HG03521 (cell line): ENCODE data around the gene KRT81.

Experiments used
- ATAC-seq: cut with Tn5 transposase; IDR thresholded peaks from one replicate; pipeline ENCODE4 v1.9.1; 2021; ENCODE audit warnings: mild to moderate bottlenecking, moderate library complexity; ENCODE audit not compliant: unreplicated experiment

The KRT81 gene

DNA sequence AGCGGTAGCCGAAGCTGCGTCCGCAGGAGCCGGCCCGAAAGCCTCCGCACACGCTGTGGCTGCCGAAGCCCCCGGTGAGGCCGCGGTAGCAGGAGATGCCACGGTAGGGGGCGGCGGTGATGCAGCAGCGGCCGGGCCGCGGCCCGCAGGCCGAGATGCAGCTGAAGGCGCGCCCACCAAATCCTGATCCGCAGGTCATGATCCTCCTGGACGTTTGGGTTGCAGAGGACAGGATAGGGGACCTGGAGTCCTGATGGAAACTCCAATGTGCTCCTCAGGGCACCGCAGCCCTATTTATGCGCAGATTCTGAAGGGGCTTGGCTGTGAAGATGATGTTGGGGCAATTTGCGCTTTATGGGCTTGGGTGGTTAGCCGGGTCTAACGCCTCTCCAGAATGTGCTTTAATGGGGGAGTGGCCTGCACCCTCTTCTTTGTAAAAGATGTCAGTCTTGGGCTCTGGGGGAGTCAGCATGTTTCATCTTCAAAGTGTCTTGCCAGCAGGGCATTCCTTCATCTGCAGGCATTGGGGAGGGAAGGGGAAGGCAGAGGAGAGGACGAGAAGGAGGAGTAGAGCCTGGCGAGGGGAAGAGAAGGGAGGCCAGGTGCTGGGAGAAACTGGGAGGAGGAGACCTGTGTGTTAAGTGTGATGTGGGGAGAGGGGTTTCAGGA lies at the start of gene KRT81:
Gene KRT81 (minus strand): TSS at position 268 of the 669 bp plus-strand sequence. CDS start 69 bp downstream, at position 199.
- ATAC-seq = no peak

GRCh38 chr12:52338241-52338960 lies 47.1 kb upstream of the KRT81 start:
- no peak for ATAC-seq

GRCh38 chr12:52337054-52337453 lies 45.7 kb upstream of the KRT81 start:
- no peak for ATAC-seq

DNA sequence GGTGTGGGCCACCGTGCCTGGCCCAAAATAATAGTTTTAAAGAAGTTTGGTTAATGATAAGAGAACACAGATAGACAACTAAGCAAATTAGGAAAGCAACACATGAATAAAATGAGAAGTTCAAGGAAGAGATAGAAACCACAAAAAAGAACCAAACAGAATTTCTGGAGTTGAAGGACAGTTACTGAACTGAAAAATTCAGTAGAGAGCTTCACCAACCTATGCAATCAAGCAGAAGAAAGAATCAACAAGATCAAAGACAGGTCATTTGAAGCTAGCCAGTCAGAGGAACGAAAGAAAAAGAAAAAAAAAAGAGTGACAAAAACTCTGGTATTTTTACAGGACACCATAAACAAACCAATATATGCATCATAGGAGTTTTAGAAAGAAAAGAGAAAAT lies 45.3 kb upstream of the KRT81 start:
- no peak for ATAC-seq

- ATAC-seq = no peak
These were observed 44.4 kb upstream of the KRT81 start for GRCh38 chr12:52335598-52336262.

DNA sequence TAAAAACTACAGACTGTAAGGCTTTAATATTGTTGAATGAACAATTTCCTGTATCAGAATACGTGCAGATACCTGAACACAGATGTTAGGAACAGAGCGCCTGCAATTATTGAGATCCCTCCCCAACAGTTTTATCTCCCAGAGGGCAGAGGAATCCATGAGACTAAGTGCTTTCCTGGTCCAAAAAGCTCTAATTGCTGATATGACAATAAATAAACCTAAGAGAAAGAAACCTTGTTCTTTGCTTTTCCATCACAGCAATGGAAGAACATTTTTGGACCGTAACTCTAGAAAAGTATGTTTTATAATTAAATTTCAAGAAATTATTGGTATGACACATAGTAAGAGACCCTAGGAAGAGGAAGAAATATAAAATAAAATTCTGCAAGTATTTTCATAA lies 42.9 kb upstream of the KRT81 start:
- no peak for ATAC-seq

GRCh38 chr12:52333321-52333720 lies 42.0 kb upstream of the KRT81 start:
- no peak for ATAC-seq

DNA sequence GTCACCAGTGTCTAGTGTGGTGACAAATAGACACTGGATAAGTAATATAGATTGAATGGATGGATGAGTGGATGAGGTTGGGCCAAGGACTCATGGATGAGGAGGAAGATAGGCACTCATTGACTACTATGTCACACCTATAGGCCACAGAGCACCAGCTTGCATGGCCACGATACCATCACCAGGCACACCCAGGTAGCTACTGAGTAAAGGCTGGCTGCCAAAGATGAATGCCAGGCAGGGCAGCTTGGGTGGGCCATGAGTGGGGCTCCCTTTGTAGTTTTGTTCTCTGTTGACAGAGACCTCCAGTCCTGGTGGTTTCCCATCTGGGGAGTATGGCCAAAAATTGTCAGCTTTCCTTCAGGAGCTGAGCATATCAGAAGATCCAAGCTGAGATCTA lies 41.0 kb upstream of the KRT81 start:
- no peak for ATAC-seq

GRCh38 chr12:52331833-52332232 lies 40.5 kb upstream of the KRT81 start:
- no peak for ATAC-seq

- ATAC-seq = no peak
These were observed 39.7 kb upstream of the KRT81 start for GRCh38 chr12:52331039-52331438.

DNA sequence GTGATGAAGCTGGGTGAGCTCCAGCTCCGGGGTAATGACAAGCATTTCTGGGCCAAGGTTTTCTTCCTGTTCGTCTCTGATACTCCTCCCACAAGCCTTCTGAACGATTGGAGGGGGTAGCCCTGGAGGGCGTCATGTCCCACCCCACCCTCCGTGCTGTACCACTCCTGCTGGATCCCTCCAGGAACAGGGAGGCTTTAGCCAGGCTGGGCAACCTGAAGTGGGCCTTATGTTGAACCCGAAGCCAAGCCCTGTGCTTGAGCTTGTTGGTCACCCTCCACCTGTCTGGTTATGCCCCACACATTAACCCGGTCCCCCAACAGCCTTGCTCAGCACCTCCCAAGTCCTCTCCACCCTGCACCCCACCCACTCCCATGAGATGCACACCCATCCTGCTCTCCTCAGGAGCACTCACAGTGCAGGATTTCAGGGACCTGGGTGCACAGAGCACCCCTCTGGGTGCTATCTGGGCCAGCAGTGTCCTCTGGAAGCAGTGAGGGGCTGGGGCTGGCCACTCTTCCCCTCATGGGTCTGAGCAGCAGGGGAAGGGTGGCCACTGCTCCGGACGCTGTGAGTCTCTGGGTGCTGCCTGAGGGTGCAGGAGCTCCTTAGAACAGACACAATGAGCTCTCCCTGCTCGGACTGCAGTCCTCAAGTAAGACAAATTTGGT lies 36.6 kb upstream of the KRT81 start:
- ATAC-seq = no peak

GRCh38 chr12:52327052-52327829 lies 35.9 kb upstream of the KRT81 start:
- peak; percentile 78 for ATAC-seq

- no peak for ATAC-seq
These were observed 32.8 kb upstream of the KRT81 start for GRCh38 chr12:52324153-52324444.

- ATAC-seq = no peak
These were observed 32.2 kb upstream of the KRT81 start for GRCh38 chr12:52323416-52324152.

- ATAC-seq = no peak
These were observed 31.7 kb upstream of the KRT81 start for GRCh38 chr12:52323001-52323400.

- ATAC-seq = no peak
These were observed 30.7 kb upstream of the KRT81 start for GRCh38 chr12:52322069-52322468.

DNA sequence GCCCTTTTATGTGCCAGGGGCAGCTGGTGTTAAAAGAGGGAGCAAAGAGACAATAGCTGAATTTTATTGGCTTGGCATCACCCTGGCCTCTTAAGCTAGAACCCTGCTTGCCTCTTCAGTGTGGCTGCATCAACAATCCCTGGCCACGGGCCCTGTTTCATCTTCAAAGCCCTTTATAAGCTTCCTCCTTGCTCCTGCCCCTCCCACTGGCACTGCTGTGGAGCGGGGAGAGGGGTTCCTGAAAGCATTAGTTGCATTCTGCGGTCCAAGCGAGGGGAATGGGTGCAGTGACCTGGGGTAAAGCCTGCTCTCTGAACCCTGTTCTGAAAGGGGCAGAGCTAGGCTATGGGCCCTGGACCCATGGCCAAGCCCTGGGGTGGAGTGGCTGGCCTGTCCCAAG lies 30.1 kb upstream of the KRT81 start:
- ATAC-seq = no peak

- ATAC-seq = no peak
These were observed 29.6 kb upstream of the KRT81 start, which contains the start of gene KRT83 for GRCh38 chr12:52320784-52321400. Gene KRT83 (minus strand): TSS chr12:52321398. CDS start chr12:52321335, 63 bp downstream.

GRCh38 chr12:52319097-52319496 lies 27.8 kb upstream of the KRT81 start:
- no peak for ATAC-seq
